GM19395 (cell line): ENCODE data around the gene ARHGEF26.

Experiments used
- ATAC-seq: cut with Tn5 transposase; IDR thresholded peaks from one replicate; pipeline ENCODE4 v1.9.1; 2021; ENCODE audit warnings: mild to moderate bottlenecking, moderate library complexity; ENCODE audit not compliant: unreplicated experiment

The ARHGEF26 gene

DNA sequence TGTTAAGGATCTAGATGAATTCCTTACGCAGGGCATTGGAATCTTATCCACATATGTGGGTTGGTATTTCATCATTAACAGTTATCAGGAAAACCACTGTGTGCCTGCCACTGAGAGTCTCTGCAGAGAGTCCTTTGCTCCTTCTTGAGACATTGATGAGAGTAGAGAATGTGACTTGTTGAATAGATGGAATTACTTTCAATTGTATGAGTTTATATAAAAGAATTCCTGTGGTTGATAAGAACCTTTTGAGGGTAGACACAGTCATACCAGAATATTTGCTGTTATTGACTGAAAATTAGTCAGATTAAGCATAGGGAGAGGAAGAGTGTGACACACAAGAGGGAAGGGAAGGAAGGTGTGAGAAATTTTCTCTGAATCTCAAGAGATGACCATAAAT, 30.8 kb downstream of the ARHGEF26 start:
- no peak for ATAC-seq

DNA sequence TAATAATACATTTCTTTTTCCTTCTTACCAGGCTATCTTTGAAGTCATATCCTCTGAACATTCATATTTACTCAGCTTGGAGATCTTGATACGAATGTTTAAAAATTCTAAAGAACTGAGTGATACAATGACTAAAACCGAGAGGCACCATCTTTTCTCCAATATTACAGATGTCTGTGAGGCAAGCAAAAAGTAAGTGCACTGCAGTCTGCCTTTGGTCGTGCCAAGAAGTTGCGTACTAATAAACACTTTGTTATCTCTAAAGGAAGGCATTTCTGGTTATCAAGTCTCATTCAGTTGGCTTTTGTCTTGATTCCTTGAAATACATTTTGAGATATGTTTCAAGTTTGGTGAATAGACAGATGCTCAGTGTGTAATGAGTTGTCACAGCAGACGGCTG, 31.6 kb downstream of the ARHGEF26 start:
- ATAC-seq = no peak

DNA sequence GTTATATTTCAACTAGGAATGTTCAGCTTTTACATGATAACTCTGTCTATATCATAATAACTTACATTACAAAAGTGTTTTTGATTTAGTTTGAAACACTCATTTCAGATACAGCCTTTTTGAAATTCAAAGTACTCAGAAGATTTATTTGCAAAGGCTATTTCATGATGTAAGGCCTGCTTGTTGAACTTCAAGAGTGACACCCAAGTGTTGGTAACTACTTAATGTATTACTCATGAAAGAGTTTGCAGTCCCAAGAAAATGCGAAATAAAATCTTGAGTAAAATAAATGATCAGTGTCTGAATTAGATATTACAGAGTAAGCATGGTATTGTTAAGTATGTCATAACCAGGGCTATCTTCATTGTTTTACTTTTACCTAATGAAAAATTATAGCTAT, 35.3 kb downstream of the ARHGEF26 start:
- ATAC-seq = no peak

DNA sequence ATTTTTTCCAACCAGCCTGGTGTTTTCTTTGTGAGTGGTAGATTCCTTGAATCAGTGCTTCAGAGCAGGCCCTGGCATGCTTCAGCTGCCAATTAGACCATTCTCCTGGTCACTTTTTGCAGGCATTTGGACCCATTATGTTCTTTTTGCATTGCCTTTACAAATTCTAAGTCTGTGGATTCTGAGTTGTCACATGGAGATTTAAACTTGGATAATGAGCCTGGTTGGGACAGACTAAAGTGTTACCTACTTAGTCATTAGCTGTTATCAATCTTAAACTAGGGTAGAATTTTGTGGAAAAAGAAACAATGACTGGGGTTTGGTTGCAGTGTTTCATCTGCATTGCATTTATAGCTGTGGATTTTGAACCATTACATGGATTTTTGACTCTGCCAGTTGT, 40.6 kb downstream of the ARHGEF26 start:
- no peak for ATAC-seq

DNA sequence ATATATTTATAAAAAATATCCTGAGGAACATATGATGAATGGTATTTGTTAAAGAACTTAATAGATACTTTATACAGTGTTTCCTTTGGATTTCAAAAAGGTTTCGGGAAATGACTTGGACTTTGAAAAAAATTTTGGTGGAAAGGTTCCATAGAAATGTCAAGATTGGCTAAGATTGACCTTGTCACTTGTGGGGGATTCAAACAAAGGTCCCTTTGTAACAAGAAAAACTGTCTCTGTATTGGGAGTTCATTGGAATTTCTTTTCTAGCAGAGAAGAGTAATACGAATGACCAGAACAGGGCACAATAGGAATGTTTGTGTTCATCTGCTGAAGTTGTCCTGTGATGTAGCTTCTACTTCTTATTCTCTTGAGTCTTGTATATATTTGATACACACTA, 43.2 kb downstream of the ARHGEF26 start:
- ATAC-seq = no peak

DNA sequence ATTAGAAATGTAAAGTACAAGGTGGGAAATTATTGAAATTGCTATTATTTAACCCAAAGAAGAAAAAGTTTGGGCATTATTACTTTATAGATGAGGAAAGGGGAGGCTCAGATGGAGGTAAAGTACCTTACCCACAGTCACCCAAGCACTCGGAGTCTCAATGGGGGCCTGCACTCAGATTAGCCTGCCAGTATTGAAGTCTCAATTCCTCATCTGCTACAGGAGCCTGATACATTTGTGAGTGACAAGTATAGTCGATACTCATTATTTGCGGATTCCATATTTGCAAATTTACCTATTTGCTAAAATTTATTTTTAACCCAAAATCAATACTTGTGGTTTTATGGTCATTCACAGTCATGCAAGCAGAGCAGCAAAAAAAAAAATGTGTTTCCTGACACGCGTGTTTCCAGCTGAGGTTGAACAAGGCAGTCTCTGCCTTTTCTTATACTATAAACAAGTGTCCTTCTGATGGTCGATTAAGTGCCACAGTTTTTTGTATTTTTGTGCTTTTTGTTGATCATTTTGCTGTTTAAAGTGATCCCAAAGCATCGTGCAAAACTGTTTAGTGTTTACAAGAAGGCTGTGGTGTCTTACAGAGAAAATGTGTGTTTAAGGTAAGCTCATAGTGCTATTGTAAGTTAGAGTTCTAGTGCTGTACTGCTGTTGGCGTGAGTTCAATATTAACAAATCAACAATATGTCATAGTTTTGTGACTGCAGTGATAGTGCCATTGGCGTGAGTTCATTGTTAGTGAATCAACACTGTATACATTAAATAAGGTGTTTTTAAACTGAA, 48.0 kb downstream of the ARHGEF26 start:
- no peak for ATAC-seq

DNA sequence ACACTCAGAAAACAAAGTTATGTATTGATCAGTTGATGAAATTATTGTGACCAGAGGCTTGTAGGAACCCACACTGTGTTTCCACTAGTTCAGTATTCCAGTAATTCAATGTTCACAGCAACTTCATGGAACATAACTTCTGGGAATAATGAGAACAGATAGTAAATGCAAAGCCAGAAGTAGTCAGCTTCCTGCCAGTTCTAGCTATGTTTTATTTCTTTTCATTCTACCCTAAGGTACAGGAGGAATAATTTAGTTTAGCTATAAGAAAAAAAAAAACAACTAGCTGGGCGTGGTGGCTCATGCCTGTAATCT, 48.6 kb downstream of the ARHGEF26 start:
- no peak for ATAC-seq

DNA sequence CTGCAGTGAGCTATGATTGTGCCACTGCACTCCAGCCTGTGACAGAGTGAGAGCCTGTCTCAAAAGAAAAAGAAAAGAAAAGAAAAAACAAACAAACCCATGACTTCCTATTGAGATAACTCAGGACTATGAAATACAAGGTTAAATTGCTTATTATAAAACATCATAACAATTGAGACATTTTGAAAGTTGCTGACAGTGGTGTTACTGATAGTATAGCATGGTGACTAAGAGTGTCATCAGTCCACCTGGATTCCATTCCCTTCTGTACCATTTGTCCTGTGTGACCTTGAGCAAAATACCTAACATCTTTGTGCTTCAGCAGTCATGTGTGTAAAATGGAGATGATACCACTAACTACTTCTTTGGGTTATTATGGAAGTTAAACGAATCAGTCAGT, 49.1 kb downstream of the ARHGEF26 start:
- no peak for ATAC-seq

DNA sequence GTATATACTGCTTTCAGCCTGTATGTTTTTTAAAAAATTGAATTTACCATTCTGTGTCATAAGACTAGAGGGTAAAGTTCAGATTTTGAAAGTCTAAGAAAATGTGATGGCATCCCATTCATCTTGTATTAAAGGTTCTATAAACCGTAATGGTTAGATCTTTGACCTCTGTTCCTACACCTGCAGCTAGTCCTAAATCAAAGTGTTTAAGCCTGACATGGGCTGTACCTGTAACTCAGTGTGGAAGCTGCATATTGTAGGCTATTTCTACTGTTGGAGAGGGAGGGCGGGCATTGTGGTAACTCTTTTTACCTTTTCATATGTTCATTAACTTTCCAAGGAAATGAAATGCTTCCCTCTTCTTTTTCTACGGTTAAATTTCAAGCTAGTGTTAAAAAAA, 53.9 kb downstream of the ARHGEF26 start:
- ATAC-seq = no peak

DNA sequence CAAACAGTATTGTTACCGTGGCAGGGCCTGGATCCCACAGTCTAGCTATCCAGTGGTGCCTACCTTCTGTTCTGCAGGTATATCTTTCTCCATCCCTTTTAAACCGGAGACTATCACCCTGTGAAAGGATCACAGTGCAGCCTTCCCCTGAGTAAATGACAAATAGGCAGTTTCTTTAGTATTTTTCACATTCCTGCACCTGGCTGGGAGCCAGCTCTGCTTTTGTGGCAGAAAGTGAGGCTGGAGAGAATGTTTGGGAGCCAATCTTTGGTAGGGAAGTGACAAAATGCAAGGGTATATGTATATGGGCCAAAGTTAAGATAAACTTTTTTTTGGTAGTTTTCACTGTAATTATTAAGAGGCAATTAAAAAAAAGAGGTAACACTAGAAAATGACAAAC, 54.8 kb downstream of the ARHGEF26 start:
- ATAC-seq = no peak

DNA sequence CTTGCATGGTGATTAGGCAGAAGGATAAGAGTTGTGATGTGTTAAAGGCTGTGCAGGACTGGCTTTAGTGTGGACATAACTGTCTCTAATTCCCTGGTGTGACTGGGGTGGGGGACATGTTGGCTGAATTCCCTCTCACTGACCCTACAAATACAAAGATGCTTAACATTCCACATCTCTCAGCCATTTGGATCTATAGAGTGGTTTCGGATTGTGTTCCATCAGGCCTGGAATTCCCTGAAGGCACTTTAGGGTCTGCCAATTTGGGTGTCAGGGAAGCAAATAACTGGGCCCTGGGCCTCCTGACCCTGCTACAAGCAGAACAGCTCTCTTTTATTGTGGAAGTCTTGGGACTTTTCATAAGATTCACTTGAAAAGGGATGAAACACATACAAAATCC, 56.2 kb downstream of the ARHGEF26 start:
- ATAC-seq = no peak

DNA sequence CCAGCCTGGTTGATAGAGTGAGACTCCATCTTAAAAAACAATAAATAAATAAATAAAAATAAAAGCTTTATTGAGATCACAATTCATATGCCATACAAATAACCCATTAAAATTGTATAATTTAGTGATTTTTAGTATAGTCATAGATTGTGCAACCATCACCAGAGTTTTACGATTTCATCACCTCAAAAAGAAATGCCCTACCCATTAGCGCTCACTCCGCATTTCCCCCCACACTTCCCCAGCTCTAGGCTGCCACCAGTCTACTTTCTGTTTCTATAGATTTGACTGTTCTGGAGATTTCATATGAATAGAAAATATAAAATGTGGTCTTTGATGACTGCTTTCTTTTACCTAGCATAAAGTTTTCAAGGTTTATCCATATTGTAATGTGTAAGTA, 57.0 kb downstream of the ARHGEF26 start:
- ATAC-seq = no peak

DNA sequence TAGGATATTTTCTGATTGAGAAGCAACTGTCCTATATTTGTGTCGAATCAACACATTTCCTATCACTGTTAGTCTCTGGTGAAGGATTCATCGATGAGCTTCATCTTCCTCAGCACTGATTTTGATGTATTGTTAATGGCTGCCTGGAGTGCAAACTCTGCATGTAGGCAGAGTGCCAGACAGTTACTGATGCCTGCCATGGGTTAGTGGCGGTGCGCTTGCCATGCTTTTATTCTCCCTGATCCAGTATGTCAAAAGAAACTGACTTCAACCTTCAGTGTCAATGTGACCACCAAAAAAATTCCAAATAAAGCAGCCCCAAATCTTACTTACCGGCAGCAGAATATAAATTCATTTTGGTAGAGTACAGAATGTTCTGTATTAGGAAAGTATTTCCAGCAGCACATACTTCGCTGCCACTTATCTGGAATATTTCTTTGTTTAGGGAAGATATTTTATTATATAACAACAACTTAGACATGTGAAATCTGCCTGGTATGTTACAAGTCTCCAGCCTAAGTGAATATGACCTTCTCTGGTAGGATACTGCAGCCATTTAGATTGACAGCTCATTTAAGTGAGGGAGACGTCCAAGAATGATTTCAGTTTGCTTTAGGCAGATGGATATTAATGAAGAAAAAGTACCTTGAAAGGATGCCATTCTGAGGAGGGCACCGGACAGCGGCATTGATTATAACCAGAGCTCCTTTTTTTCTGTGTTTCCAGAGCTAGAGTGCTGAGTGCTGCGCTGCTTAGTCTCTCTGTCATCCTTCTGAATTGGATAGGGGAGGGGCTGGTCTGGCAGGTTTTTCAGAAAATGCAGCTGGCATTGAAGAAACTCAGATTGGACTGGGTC, 59.9 kb downstream of the ARHGEF26 start:
- no peak for ATAC-seq

DNA sequence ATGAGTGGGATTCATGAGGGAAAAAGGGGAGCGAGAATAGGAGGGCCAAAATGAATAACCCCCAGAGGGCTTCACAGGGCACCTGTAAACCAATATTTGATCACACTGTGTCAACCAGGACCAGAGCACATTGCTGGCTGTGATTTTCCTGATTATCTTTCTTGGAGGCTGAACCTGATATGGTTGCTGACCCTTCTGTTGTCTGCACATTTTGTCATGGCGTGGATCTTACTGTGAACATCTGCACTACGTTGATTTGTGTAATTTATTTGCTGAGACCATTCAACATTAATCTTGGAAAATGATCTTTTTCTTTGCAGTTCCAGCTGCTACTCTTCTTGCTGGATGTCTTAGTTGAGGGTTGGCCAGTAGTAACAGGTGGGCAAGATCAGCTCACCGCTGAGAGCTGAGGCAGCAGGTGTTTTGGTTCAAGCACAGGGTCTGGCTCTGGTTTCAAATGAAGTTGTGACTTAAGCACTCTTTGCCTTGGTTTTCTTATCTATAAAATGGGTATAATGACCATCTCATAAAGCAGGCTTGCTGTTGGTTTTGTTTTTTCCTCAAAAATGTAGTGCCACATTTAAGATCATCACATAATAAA, 61.2 kb downstream of the ARHGEF26 start:
- ATAC-seq = no peak

DNA sequence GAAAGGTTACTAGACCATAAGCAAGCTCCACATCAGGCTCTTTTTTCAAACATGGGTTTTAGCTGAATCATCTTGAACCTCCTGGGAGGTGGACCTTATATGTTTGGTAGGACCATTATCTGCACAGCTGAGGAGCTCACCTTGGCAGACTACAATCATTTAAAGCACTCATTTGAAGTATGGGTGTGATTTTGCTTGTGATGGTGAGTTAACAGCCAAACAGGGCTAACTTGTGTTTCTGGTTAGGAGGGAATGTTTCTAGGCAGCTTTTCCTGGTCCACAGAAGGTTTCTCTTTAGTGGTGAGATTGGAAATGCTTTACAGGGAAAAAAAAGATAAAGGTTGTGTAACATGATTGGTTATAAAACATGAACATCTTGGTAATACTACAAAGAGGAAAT, 61.8 kb downstream of the ARHGEF26 start:
- ATAC-seq = no peak

DNA sequence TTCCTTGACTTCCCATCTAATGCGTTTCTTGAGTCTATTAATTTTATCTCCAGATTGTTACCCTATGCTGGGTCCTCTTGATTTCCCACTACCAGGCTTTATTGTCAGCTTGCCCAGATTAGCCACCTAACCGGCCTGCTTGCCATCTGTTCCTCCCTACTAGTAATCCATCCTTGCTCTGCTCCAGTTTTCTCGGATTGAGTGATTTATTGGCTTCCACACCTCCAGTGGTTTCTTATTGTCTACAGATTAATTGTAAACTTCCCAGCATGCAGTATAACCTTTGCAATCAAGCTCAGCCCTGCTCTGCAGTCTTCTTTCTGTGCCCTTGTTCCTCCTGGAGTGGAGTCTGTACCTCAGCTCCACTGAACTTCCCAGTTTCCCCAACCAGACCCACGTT, 63.4 kb downstream of the ARHGEF26 start:
- no peak for ATAC-seq

DNA sequence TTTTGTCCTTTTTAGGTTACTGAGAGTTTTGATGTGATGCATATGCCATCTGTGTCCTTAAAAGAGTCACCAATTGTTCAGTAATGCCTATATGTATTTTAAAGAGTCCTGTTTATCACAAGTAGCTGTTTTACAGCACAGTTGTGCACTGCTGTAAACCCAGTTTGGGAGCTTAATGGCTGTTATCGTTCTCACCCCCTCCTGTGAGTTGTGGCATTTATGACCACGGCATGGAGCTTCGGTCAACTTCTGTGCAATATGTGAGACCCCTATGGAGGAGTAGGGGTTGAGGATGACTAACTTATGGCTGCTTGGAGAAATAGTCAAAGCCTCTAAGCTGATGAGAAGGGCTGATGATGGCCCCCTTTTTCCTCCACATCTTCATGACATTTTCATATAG, 67.2 kb downstream of the ARHGEF26 start:
- no peak for ATAC-seq

DNA sequence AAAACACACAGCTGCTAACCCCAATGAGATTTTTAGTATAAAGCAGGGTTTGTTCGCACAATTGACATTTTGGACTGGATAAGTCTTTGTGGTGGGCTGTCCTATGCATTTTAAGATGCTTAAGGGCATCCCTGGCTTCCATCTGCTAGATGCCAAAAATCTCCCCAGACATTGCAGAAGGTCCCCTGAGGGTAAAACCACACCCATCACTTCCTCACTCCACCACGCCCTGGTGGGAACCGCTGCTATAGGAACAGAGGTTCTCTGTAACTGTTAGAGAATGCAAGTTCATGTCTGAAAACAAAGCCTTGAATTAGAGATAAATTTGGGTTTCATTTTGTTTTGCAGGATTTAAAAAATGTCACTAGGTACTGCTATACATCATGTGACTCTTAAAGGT, 67.7 kb downstream of the ARHGEF26 start:
- ATAC-seq = no peak

DNA sequence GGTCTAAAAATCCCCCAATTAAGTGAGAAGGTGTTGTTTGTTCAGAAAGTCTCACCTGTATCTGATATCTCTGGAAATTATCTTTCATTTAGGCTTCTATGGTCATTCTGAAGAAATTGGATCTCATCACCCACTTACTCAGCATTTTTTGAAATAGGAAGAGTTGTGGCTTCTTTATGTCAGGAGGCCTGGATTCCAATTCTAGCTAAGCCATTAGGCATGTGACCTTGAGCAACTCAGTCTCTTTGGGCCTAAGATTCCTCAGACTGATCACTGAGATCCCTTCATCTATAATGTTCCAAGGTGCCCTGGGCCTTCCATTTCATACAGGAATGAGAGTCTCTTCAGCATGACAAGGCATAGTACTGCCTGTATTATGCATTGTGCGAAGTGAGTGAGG, 70.3 kb downstream of the ARHGEF26 start:
- ATAC-seq = no peak

DNA sequence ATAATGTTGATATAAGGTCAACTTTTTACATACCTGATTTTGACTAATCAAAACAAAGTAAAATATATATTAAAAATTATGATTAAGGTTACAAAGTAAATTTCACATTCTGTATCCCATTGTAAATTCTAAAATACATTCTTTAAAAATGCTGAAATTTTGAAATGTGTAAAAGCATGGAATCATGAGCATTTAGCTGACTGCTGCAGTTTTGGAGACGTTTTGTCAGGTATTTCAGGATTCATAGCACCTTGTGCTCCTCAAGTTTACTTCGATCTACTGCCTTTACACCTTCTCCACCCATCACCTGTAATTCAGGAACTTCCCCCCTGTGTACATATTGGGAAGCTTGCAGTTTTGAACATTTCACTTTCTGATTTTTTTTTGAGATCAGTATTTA, 71.0 kb downstream of the ARHGEF26 start:
- no peak for ATAC-seq

DNA sequence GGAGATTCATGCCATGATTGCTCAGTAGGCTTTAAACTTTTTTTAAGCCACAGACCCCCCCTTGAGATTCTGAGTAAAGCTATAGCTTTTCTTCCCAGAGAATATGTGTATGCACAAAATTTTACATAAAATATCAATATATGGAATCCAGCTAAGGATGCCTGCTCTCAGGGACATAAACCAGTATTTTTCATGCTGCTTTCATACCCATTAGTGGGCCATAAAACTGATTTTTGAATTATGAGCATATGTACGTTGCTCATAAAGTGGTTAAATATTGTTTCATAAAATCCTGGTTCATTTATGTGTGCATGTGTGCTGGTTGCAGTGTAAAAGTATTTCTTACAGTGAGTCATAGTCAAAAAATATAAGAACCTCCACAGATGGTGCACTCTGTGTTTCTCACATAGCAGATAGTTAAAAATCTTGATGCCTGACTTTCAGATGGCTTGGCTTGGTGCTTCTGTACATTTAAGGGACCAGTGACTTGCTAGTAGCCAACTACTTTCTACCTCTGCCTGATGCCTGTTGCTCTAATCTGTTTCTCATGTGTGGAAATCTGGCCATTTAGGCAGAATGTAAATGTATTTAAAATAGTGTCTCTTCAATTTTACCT, 71.9 kb downstream of the ARHGEF26 start:
- ATAC-seq = no peak

DNA sequence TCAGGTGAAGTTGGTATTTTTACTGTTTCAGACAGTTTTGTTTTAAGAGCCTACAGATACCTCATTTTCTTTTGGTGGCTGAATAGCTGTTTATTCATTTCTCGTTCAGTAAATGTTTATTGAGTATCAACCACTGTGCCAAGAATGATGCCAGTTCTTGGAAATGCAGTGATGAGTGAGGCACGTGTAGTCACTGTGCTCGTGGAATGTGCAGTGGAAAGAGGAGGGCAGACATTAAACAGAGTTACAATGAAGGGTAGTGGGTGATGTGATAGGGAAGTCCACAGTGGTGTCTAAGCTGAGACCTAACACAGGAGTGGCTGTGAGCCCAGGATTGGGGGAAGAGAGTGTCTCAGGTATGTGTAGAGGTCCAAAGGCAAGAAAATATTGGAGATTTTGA, 73.7 kb downstream of the ARHGEF26 start:
- ATAC-seq = no peak
